ENCODE measurements around the gene VGLL3. TPM values are rescaled to one million over a fixed set of nuclear protein-coding genes. Genes with fewer than 3 reads are reported as not detected.

Gene VGLL3
- total RNA-seq (2021; ENCODE audit: unreplicated experiment) (0.10 TPM), Bru-seq, nascent RNA (percentile 21 among the genes with signal in this experiment), BruChase-seq, experiment 1, labeled RNA remaining after a 6-hour chase (percentile 19 among the genes with signal in this experiment), BruChase-seq, experiment 2, labeled RNA remaining after a 2-hour chase (percentile 15 among the genes with signal in this experiment)
- not detected in 2 replicates for polyA plus RNA-seq (2012)
- long read RNA-seq, result 0 reads

DNA sequence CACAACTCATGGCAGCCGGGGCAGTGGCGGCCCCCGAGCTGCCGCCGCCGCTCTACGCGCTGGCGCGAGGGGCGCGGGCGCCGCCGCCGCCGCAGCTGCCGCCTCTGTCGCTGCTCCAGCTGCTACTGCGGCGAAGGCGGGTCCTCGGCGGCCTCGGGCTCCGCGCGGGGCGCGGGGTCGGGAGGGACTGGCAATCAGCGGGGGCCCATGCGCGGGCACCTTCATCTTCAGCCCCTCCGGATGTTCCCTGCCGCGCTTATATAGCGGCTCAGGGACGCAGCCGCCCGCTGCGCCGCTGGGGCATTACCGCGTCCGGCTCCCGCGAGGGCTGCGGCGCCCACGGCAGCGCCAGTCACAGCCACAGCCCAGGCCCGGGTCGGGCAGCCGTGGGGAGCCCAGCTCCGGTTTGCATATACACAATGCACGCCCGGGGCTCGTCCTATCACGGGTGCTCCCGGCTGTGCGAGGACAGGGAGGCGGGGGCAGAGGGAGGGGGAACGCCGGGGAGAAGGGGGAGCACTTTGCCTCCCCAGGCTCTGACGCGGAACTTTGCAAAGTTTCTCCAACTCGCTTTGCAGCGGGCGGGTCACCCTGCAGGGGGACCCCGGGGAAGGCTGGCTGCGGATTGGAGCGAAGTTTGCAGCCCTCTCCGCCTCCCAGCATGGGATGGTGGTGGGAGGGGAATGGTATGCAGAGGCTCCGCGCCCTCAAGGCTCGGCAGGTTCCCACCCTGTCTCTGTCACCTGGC, at the start of gene VGLL3:
Gene VGLL3 (minus strand): TSS at position 416 of the 748 bp plus-strand sequence. CDS start 406 bp downstream, at position 10.
- CTCF ChIA-PET, result no interaction called here
- no TSS peak for BruUV-seq (replicated peaks)
- Histone ChIP-seq H3K79me2 (ENCODE audit: insufficient read depth, low read length) (no peaks in the 10 kb centered on the region), H3K27me3 (ENCODE audit: insufficient read depth, low read length) (peaks cover 5% of the 10 kb centered on the region; the same call in 1 of the 2 replicates), H3K9me3 (ENCODE audit: control insufficient read depth in 1 of 2, insufficient read depth in 1 of 2, low read depth in 1 of 2, low read length in 2 of 2) (no peaks in the 10 kb centered on the region), H3K9ac (ENCODE audit: low read length) (no peak within 1 kb of the TSS), H3K4me3 (replicated peaks in 1 of 2; ENCODE audit: low read depth in 1 of 2, low read length in 2 of 2) (peak within 1 kb of the TSS; percentile 37 to 59), H3K36me3 (ENCODE audit: control insufficient read depth in 1 of 2, insufficient read depth in 2 of 2, low read length in 2 of 2) (no peaks in the 10 kb centered on the region), H3K27ac (ENCODE audit: low read depth, low read length) (no peak within 1 kb of the TSS), H3K9me2 (ENCODE audit: insufficient read depth) (no peaks in the 10 kb centered on the region), H4K20me1 (ENCODE audit: insufficient read depth) (no peaks in the 10 kb centered on the region), H2AFZ (ENCODE audit: low read depth, low read length, poor library complexity, severe bottlenecking) (peak within 1 kb of the TSS; percentile 80), H3K4me1 (ENCODE audit: control insufficient read depth in 1 of 2, insufficient read depth in 2 of 2, low read length in 2 of 2) (peaks cover 6 to 33% of the 10 kb centered on the region in 2 experiments; a peak in 3 of 4 replicates), H3K4me2 (ENCODE audit: low read length) (peak within 1 kb of the TSS; percentile 84)
- TF ChIP-seq ZFX (IDR thresholded peaks at IDR 0.05) (no peak), TCF7L2 (IDR thresholded peaks at IDR 0.05; ENCODE audit: borderline replicate concordance, extremely low read depth, insufficient read depth, insufficient read length) (peak; percentile 84), ELF1 (IDR thresholded peaks at IDR 0.05; ENCODE audit: borderline replicate concordance, low read depth) (no peak), EZH2 (IDR thresholded peaks at IDR 0.05) (no peak), SIN3A (IDR thresholded peaks at IDR 0.05; ENCODE audit: low read depth) (no peak), JUND (IDR thresholded peaks at IDR 0.05) (no peak)
- peak; percentile 74 for ATAC-seq
- no peak for DNase-seq (ENCODE audit: low read depth, low spot score)
- intact Hi-C loops (cut with micrococcal nuclease), result no loop called here
- POLR2A ChIA-PET, result no interaction called here
- RAD21 ChIA-PET (ENCODE audit: low non-redundant PET in 1 of 2, low total read pairs in 2 of 2, uncharacterized antibody in 2 of 2, unreplicated experiment in 2 of 2), result no interaction called here

- ChIA-PET RAD21 (ENCODE audit: low non-redundant PET in 1 of 2, low total read pairs in 2 of 2, uncharacterized antibody in 2 of 2, unreplicated experiment in 2 of 2) (no interaction called here), CTCF (no interaction called here), POLR2A (no interaction called here)
- Histone ChIP-seq H3K27ac (ENCODE audit: low read depth, low read length) (no peak overlapping the region), H3K79me2 (ENCODE audit: insufficient read depth, low read length) (no peaks in the 10 kb centered on the region), H3K9ac (ENCODE audit: low read length) (no peak overlapping the region), H3K4me2 (ENCODE audit: low read length) (no peak overlapping the region), H4K20me1 (ENCODE audit: insufficient read depth) (no peaks in the 10 kb centered on the region), H3K9me2 (ENCODE audit: insufficient read depth) (no peaks in the 10 kb centered on the region), H3K4me1 (ENCODE audit: control insufficient read depth in 1 of 2, insufficient read depth in 2 of 2, low read length in 2 of 2) (no peaks in the 10 kb centered on the region), H3K36me3 (ENCODE audit: control insufficient read depth in 1 of 2, insufficient read depth in 2 of 2, low read length in 2 of 2) (no peaks in the 10 kb centered on the region), H2AFZ (ENCODE audit: low read depth, low read length, poor library complexity, severe bottlenecking) (no peak overlapping the region), H3K9me3 (ENCODE audit: control insufficient read depth in 1 of 2, insufficient read depth in 1 of 2, low read depth in 1 of 2, low read length in 2 of 2) (no peaks in the 10 kb centered on the region), H3K27me3 (ENCODE audit: insufficient read depth, low read length) (no peaks in the 10 kb centered on the region), H3K4me3 (replicated peaks in 1 of 2; ENCODE audit: low read depth in 1 of 2, low read length in 2 of 2) (no peak overlapping the region)
- DNase-seq (ENCODE audit: low read depth, low spot score) (no peak), ATAC-seq (no peak)
- intact Hi-C loops (cut with micrococcal nuclease), result no loop called here
- BruUV-seq (replicated peaks), result no TSS peak
- TF ChIP-seq YY1 (IDR thresholded peaks at IDR 0.05; ENCODE audit: extremely low read depth, insufficient replicate concordance, low read depth, low read length) (no peak), POLR2AphosphoS5 (IDR thresholded peaks at IDR 0.05; ENCODE audit: low read depth, low read length) (no peak), ZNF274 (IDR thresholded peaks at IDR 0.05; ENCODE audit: low read depth, low read length) (no peak), SRF (IDR thresholded peaks at IDR 0.05; ENCODE audit: low read depth) (no peak), FOSL1 (IDR thresholded peaks at IDR 0.05; ENCODE audit: low read depth) (no peak), CBX3 (IDR thresholded peaks at IDR 0.05; ENCODE audit: low read depth) (no peak), ZFX (IDR thresholded peaks at IDR 0.05) (no peak), TCF7L2 (IDR thresholded peaks at IDR 0.05; ENCODE audit: borderline replicate concordance, extremely low read depth, insufficient read depth, insufficient read length) (no peak), EZH2 (IDR thresholded peaks at IDR 0.05) (no peak), JUND (IDR thresholded peaks at IDR 0.05) (no peak), RAD21 (IDR thresholded peaks at IDR 0.05; ENCODE audit: low read depth) (no peak), EGR1 (IDR thresholded peaks at IDR 0.05; ENCODE audit: low read depth) (no peak)
- TF ChIP-seq, protein P1, sequence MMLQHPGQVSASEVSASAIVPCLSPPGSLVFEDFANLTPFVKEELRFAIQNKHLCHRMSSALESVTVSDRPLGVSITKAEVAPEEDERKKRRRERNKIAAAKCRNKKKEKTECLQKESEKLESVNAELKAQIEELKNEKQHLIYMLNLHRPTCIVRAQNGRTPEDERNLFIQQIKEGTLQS (IDR thresholded peaks at IDR 0.05), result no peak
- TF ChIP-seq, protein P2, sequence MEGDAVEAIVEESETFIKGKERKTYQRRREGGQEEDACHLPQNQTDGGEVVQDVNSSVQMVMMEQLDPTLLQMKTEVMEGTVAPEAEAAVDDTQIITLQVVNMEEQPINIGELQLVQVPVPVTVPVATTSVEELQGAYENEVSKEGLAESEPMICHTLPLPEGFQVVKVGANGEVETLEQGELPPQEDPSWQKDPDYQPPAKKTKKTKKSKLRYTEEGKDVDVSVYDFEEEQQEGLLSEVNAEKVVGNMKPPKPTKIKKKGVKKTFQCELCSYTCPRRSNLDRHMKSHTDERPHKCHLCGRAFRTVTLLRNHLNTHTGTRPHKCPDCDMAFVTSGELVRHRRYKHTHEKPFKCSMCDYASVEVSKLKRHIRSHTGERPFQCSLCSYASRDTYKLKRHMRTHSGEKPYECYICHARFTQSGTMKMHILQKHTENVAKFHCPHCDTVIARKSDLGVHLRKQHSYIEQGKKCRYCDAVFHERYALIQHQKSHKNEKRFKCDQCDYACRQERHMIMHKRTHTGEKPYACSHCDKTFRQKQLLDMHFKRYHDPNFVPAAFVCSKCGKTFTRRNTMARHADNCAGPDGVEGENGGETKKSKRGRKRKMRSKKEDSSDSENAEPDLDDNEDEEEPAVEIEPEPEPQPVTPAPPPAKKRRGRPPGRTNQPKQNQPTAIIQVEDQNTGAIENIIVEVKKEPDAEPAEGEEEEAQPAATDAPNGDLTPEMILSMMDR (IDR thresholded peaks at IDR 0.05 in 2 of 3, conservative IDR thresholded peaks at IDR 0.05 in 1 of 3; ENCODE audit: borderline replicate concordance in 1 of 3, insufficient read depth in 1 of 3, low read depth in 2 of 3, low read length in 2 of 3), result no peak
Measured at GRCh38 chr3:87037652-87038051, 46.7 kb upstream of the VGLL3 start.
